CD14-positive monocyte (primary cell): Measurements from ENCODE around the gene CPB2. TPM values are rescaled to one million over a fixed set of nuclear protein-coding genes. Genes with fewer than 3 reads are reported as not detected.

Experiments
- DNase-seq, 3 donors: peaks; one replicate each; pipeline ENCODE4 v3.0.0-alpha.2; 2011 to 2022
- H2AFZ ChIP-seq: 2 replicates; pipeline ENCODE4 v1.6.0; 2012; ENCODE audit warnings: mild to moderate bottlenecking, low read depth, low read length, inconsistent platforms; ENCODE audit not compliant: insufficient read depth, poor library complexity, severe bottlenecking
- H3K27ac ChIP-seq, 2 donors: 1 replicate in 1 of 2; 2 replicates in 1 of 2; pipeline ENCODE4 v1.5.1; 2012 to 2013; ENCODE audit warnings: low read length in 2 of 2, control low read depth in 1 of 2, inconsistent platforms in 1 of 2, low read depth in 1 of 2, mild to moderate bottlenecking in 1 of 2
- H3K27me3 ChIP-seq, 2 donors: one replicate each; pipeline versions ENCODE4 v1.6.0 to v1.6.1; 2011 to 2013; ENCODE audit warnings: low read length in 2 of 2; ENCODE audit not compliant: control insufficient read depth in 2 of 2, insufficient read depth in 2 of 2
- H3K36me3 ChIP-seq, 2 donors: replicated peaks in 1 of 2; 1 replicate in 1 of 2; 2 replicates in 1 of 2; pipeline versions ENCODE4 v1.5.1 to v1.6.1; 2012 to 2013; ENCODE audit warnings: low read length in 2 of 2, control low read depth in 1 of 2, inconsistent platforms in 1 of 2, mild to moderate bottlenecking in 1 of 2; ENCODE audit not compliant: insufficient read depth in 2 of 2, control insufficient read depth in 1 of 2
- H3K4me1 ChIP-seq, 2 donors: 1 replicate in 1 of 2; 2 replicates in 1 of 2; pipeline versions ENCODE4 v1.5.1 to v1.6.1; 2012 to 2013; ENCODE audit warnings: low read length in 2 of 2, control low read depth in 1 of 2, inconsistent platforms in 1 of 2, mild to moderate bottlenecking in 1 of 2, moderate library complexity in 1 of 2; ENCODE audit not compliant: insufficient read depth in 2 of 2, control insufficient read depth in 1 of 2
- H3K4me2 ChIP-seq: replicated peaks from 2 replicates; pipeline ENCODE3; 2012; ENCODE audit warnings: low read length, moderate library complexity, mild to moderate bottlenecking; ENCODE audit not compliant: poor library complexity, severe bottlenecking; ENCODE audit errors: extremely low read depth
- H3K4me3 ChIP-seq, 3 experiments: fragments of 200-600 bp in 1 of 3; sonication (generic) in 1 of 3; replicated peaks in 1 of 3; 1 replicate in 2 of 3; 2 replicates in 1 of 3; pipeline ENCODE4 v1.5.1; 2011 to 2013; ENCODE audit warnings: low read length in 3 of 3, mild to moderate bottlenecking in 3 of 3, control low read depth in 2 of 3, low read depth in 2 of 3, inconsistent platforms in 1 of 3, moderate library complexity in 1 of 3
- H3K79me2 ChIP-seq: 2 replicates; pipeline ENCODE4 v1.6.0; 2012; ENCODE audit warnings: mild to moderate bottlenecking, control low read depth, inconsistent platforms, low read length, moderate library complexity; ENCODE audit not compliant: insufficient read depth
- H3K9ac ChIP-seq: 2 replicates; pipeline ENCODE4 v1.6.0; 2017; ENCODE audit warnings: low read length, mild to moderate bottlenecking; ENCODE audit not compliant: insufficient read depth, poor library complexity, severe bottlenecking
- H3K9me3 ChIP-seq, 2 donors: replicated peaks in 1 of 2; 1 replicate in 1 of 2; 2 replicates in 1 of 2; pipeline versions ENCODE4 v1.5.1 to v1.6.1; 2012 to 2013; ENCODE audit warnings: low read length in 2 of 2, control low read depth in 1 of 2; ENCODE audit not compliant: control insufficient read depth in 1 of 2, insufficient read depth in 1 of 2
- H4K20me1 ChIP-seq: 2 replicates; pipeline ENCODE4 v1.6.0; 2012; ENCODE audit warnings: mild to moderate bottlenecking, low read length, control low read depth, moderate library complexity; ENCODE audit not compliant: insufficient read depth
- H3K27ac Mint-ChIP-seq, 7 donors: one replicate each; pipeline ENCODE4 v1.8.0; 2020; ENCODE audit warnings: mild to moderate bottlenecking in 7 of 7, mixed read lengths in 7 of 7, moderate library complexity in 6 of 7, inconsistent platforms in 2 of 7
- H3K27me3 Mint-ChIP-seq, 3 donors: one replicate each; pipeline ENCODE4 v1.8.0; 2021 to 2022; ENCODE audit warnings: low read depth in 3 of 3, mild to moderate bottlenecking in 3 of 3, mixed read lengths in 3 of 3, moderate library complexity in 3 of 3, inconsistent platforms in 1 of 3
- H3K36me3 Mint-ChIP-seq, 2 donors: one replicate each; pipeline ENCODE4 v1.8.0; 2020; ENCODE audit warnings: mixed read lengths in 2 of 2, inconsistent platforms in 1 of 2, mild to moderate bottlenecking in 1 of 2
- H3K4me1 Mint-ChIP-seq: one replicate; pipeline ENCODE4 v1.8.0; 2020; ENCODE audit warnings: mild to moderate bottlenecking, mixed read lengths
- H3K4me3 Mint-ChIP-seq, 2 donors: one replicate each; pipeline ENCODE4 v1.8.0; 2020; ENCODE audit warnings: mild to moderate bottlenecking in 2 of 2, mixed read lengths in 2 of 2, moderate library complexity in 1 of 2
- H3K9me3 Mint-ChIP-seq, 7 donors: one replicate each; pipeline ENCODE4 v1.8.0; 2020 to 2022; ENCODE audit warnings: mixed read lengths in 7 of 7, mild to moderate bottlenecking in 6 of 7, moderate library complexity in 6 of 7, inconsistent platforms in 2 of 7
- CTCF ChIP-seq: fragments of 200-600 bp; IDR thresholded peaks from one replicate; pipeline ENCODE4 v1.8.0; 2022; ENCODE audit warnings: antibody characterized with exemption, mild to moderate bottlenecking
- WGBS: methylation state at CpG from one replicate; pipeline ENCODE4 v1.1.5; 2013; ENCODE audit warnings: missing lambda C conversion rate; ENCODE audit not compliant: insufficient coverage; 5-methylcytosine and 5-hydroxymethylcytosine counted together
- intact Hi-C, 2 donors: fragments of 100-400 bp; cut with micrococcal nuclease; formaldehyde crosslinking; loops; one replicate each; pipeline versions ENCODE4 v1.15.0 to v1.15.1; 2023
- polyA plus RNA-seq, 3 donors: library from polyadenylated mRNA; depleted of rRNA in 1 of 3; unstranded in 2 of 3; stranded (reverse) in 1 of 3; fragments of 300-500 nt in 2 of 3; fragments of >200 nt in 1 of 3; fragmentation: Illumina TruSeq in 2 of 3; gene quantifications; 1 replicate in 2 of 3; 2 replicates in 1 of 3; pipeline ENCODE4 v1.2.3, GENCODE V29; 2012 to 2021

The CPB2 gene
- polyA plus RNA-seq, 3 donors, result 0.15 to 0.18 TPM; not detected in 1

GRCh38 chr13:46040763-46041162 lies 64.1 kb downstream of the CPB2 start:
- no CpG with 5 or more reads among the region's 2 CpGs for WGBS
- Histone ChIP-seq H3K9ac (no peak overlapping the region), H3K9me3 (no peaks in the 10 kb centered on the region), H2AFZ (no peak overlapping the region), H3K27me3 (no peaks in the 10 kb centered on the region), H3K79me2 (peaks cover 26% of the 10 kb centered on the region), H4K20me1 (peaks cover 22% of the 10 kb centered on the region), H3K4me3 (no peak overlapping the region), H3K27ac (no peak overlapping the region), H3K4me1 (no peaks in the 10 kb centered on the region), H3K4me2 (no peak overlapping the region), H3K36me3 (peaks cover 48 to 86% of the 10 kb centered on the region in 2 donors)
- intact Hi-C loops, result loop anchor here in 1 of 2 donors (10.0 kb wide), 1 partner anchor 706 kb away; no protein-coding TSS in a partner anchor
- Mint-ChIP-seq H3K27me3 (peaks cover 0 to 1% (median 1%) of the 10 kb centered on the region in 3 donors), H3K27ac (no peak overlapping the region), H3K4me3 (no peak overlapping the region), H3K36me3 (peaks cover 58 to 59% of the 10 kb centered on the region in 2 donors), H3K4me1 (no peaks in the 10 kb centered on the region), H3K9me3 (peaks cover 0 to 2% (median 0%) of the 10 kb centered on the region in 7 donors)
- no peak for DNase-seq
- TF ChIP-seq CTCF, result no peak

GRCh38 chr13:46039411-46040182 lies 65.2 kb downstream of the CPB2 start:
- Mint-ChIP-seq H3K27ac (no peak overlapping the region), H3K27me3 (peaks cover 0 to 1% (median 1%) of the 10 kb centered on the region in 3 donors), H3K4me1 (no peaks in the 10 kb centered on the region), H3K9me3 (peaks cover 0 to 3% (median 0%) of the 10 kb centered on the region in 7 donors), H3K4me3 (no peak overlapping the region), H3K36me3 (peaks cover 58 to 62% of the 10 kb centered on the region in 2 donors)
- peaks cover 14% of the 10 kb centered on the region for H3K79me2 ChIP-seq
- H3K27me3 ChIP-seq, result no peaks in the 10 kb centered on the region
- no peak for DNase-seq
- intact Hi-C loops, result loop anchor here in 1 of 2 donors (10.0 kb wide), 1 partner anchor 705 kb away; no protein-coding TSS in a partner anchor
- H3K4me3 ChIP-seq, result no peak overlapping the region
- TF ChIP-seq CTCF, result no peak
- no CpG with 5 or more reads among the region's 6 CpGs for WGBS
- H3K9ac ChIP-seq, result no peak overlapping the region
- H3K36me3 ChIP-seq, result peaks cover 59 to 89% of the 10 kb centered on the region in 2 donors
- H2AFZ ChIP-seq, result no peak overlapping the region
- no peaks in the 10 kb centered on the region for H3K9me3 ChIP-seq
- H4K20me1 ChIP-seq, result peaks cover 15% of the 10 kb centered on the region
- H3K27ac ChIP-seq, result no peak overlapping the region
- no peaks in the 10 kb centered on the region for H3K4me1 ChIP-seq
- H3K4me2 ChIP-seq, result no peak overlapping the region
